ENCODE measurements around the gene HTRA2. TPM values are rescaled to one million over a fixed set of nuclear protein-coding genes. Genes with fewer than 3 reads are reported as not detected.
A peak's percentile ranks its signal among the peaks of the same experiment; 100 is the strongest.

The HTRA2 gene
- total and polyA plus RNA-seq, 3 donors from 2014 or later: 36.5 to 46.8 (median 45.8) TPM

DNA sequence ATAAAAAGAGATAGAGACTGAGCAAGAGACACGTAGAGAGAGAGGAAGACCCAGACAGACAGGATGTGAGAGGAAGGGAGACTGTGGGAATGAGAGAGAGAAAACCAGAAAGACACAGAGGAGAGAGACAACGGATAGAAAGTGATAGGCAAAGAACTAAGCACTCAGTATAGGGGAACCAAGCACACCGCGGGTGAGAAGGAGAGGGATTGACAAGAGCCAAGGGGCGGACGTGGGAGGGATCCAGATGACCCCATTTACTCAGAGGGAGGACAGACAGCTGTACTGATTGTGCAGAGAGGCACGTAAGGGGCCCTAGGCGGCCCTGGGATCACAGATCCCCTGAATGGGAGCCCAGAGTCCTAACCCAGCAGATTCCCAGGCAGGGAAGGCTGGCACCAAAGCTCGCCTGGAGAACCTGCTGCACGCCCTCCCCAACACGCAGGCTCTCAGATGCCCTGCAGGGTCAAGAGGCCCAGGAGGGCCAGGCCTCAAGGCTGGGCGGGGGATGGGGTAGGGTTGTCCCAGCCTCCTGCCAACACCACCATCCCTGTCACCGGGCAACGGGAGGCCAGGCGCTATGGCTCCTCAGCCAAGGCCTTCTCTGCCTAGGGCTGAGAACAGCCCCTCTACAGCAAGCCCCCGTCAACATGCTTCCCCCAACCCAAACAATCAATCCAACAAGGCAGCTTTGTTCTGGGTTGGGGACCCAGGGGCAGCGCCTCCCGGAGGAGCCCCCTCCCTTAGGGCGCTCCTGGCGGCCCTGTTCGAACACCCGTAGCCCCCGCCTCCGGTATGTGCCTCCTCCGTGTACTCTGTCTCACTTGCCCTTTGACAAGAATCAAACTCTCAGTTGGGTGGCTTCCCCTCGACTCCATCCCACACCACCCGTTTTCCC is 23.4 kb downstream of the HTRA2 start:
- H3K36me3 ChIP-seq (ENCODE audit: low read depth, missing control alignments): no peaks in the 10 kb centered on the region
- 13 to 25% methylated on average over 22 to 27 of the region's 27 CpGs for WGBS, 2 donors
- peak overlapping the region; percentile 66 to 73 for H3K4me3 ChIP-seq
- H3K4me1 ChIP-seq: peaks cover 22% of the 10 kb centered on the region
- no peak for TF ChIP-seq POLR2A (IDR thresholded peaks at IDR 0.05)
- no peak for TF ChIP-seq CTCF (IDR thresholded peaks at IDR 0.05)
- peak; percentile 63 for DNase-seq
- H3K27me3 ChIP-seq: no peaks in the 10 kb centered on the region
- intact Hi-C loops (cut with DNase I; ENCODE audit: low total_unique reads): no loop called here
- peak overlapping the region; percentile 78 to 86 for H3K27ac ChIP-seq
- no peaks in the 10 kb centered on the region for H3K9me3 ChIP-seq

DNA sequence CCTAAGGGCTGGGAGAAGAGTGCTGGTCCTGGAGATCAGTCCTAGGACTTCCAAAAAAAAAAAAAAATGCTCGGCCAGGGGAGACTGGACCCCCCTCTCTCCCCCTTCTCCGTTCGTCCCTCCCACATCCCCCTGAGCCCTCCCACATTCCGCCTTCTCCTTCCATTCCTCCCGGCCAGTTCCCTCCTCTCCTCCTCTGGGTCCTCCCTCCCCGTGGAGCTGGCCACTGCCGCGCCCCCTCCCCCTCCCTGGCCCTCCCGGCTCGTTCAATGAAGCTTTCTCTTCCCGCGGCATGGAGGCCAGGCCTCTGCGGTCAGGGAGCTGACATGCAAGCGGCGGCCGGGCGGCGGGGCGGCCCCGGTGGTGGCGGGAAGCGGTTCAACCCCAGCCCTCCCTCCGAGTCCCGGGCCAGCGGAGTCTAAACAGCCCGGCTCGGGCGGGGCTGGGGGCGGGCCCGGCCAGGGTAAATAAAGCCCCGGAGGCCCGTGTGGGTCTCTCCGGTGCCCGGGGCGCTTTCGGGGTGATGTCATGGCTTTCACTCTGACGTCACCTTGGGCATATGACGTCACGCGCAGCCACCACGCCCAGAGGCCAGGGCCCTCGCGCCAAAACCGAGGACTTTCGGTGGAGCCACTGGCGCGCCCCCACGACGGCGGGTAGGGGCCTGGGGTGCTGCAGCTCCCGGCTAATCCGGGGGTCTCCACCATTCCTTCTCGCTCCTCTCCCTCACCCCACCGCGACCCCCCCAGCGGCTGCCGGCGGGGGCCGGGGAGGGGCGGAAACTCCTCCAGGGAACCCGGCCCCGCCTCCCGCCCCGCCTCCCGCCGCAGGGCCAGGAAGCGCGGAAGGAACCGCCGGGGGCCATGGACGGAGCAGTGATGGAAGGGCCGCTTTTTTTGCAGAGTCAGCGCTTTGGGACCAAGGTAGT is 24.4 kb downstream of the HTRA2 start, which contains the start of the genes DOK1 and LOXL3:
Gene DOK1, plus strand, starts transcription at position 829 of the 928 bp plus-strand sequence. Its CDS starts 35 bp downstream, at position 864.
Gene LOXL3, minus strand, starts transcription at position 51 of the 928 bp plus-strand sequence. CDS start 1,308 bp downstream, outside the sequence.
- intact Hi-C loops (cut with DNase I; ENCODE audit: low total_unique reads): no loop called here
- peaks cover 21% of the 10 kb centered on the region for H3K4me1 ChIP-seq
- no peaks in the 10 kb centered on the region for H3K36me3 ChIP-seq (ENCODE audit: low read depth, missing control alignments)
- peak within 1 kb of the TSS; percentile 78 to 86 for H3K27ac ChIP-seq
- peak; percentile 93 for DNase-seq
- no peaks in the 10 kb centered on the region for H3K9me3 ChIP-seq
- WGBS, 2 donors: 0 to 1% methylated on average over 15 to 56 of the region's 73 CpGs
- TF ChIP-seq POLR2A (IDR thresholded peaks at IDR 0.05): no peak
- peak in 1 of 3 experiments; percentile 31 for TF ChIP-seq CTCF (IDR thresholded peaks at IDR 0.05)
- H3K4me3 ChIP-seq: peak within 1 kb of the TSS; percentile 66 to 73
- no peaks in the 10 kb centered on the region for H3K27me3 ChIP-seq

DNA sequence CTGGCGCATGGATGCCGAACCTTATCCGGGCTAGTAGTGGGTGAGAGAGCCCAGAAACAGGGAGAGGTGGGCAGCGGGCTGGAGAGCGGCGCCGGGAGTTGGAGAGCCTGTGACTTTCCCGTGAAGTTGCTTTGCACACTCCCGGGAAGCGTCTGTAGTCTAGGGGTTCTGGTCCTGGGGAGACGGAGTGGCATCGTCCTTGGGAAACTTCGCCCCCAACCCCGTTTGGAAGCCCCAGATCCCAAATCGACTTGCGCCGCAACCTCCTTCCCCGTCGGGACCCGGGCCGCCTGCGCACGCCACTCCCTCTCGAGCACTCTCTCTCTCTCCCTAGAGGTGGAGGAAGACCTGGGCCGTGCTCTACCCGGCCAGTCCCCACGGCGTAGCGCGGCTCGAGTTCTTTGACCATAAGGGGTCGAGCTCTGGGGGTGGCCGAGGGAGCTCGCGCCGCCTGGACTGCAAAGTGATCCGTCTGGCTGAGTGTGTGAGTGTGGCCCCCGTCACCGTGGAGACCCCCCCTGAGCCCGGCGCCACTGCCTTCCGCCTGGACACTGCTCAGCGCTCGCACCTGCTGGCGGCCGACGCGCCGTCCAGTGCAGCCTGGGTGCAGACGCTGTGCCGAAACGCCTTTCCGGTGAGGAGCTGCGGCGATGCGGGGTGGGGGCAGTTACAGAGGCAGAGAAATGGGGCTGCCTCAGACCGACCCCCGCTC is 25.2 kb downstream of the HTRA2 start:
- no peaks in the 10 kb centered on the region for H3K27me3 ChIP-seq
- DNase-seq: peak; percentile 44
- intact Hi-C loops (cut with DNase I; ENCODE audit: low total_unique reads): no loop called here
- H3K4me1 ChIP-seq: peaks cover 13% of the 10 kb centered on the region
- H3K27ac ChIP-seq: peak overlapping the region; percentile 78 to 86
- TF ChIP-seq POLR2A (IDR thresholded peaks at IDR 0.05): no peak
- no peak for TF ChIP-seq CTCF (IDR thresholded peaks at IDR 0.05)
- peak overlapping the region; percentile 66 to 73 for H3K4me3 ChIP-seq
- 3 to 7% methylated on average over 42 to 57 of the region's 58 CpGs for WGBS, 2 donors
- H3K36me3 ChIP-seq (ENCODE audit: low read depth, missing control alignments): no peaks in the 10 kb centered on the region
- H3K9me3 ChIP-seq: no peaks in the 10 kb centered on the region

GRCh38 chr2:74555610-74556103 is 25.9 kb downstream of the HTRA2 start:
- no peak for TF ChIP-seq POLR2A (IDR thresholded peaks at IDR 0.05)
- no peak for TF ChIP-seq CTCF (IDR thresholded peaks at IDR 0.05)
- peak overlapping the region; percentile 66 to 73 for H3K4me3 ChIP-seq
- no peak for DNase-seq
- peak overlapping the region in 1 of 2 donors; percentile 78 for H3K27ac ChIP-seq
- H3K27me3 ChIP-seq: no peaks in the 10 kb centered on the region
- H3K4me1 ChIP-seq: peaks cover 16% of the 10 kb centered on the region
- no peaks in the 10 kb centered on the region for H3K9me3 ChIP-seq
- 36 to 64% methylated on average over 9 to 17 of the region's 17 CpGs for WGBS, 2 donors
- no peaks in the 10 kb centered on the region for H3K36me3 ChIP-seq (ENCODE audit: low read depth, missing control alignments)
- intact Hi-C loops (cut with DNase I; ENCODE audit: low total_unique reads): no loop called here
